C1 segment of cervical spinal cord (tissue), 14 donors: ENCODE data around the gene DDX51.

ENCODE experiments used
- DNase-seq, 14 donors: peaks; one replicate each; lab custom pipeline; 2025; lab: John Stamatoyannopoulos, UW

Gene DDX51, protein sequence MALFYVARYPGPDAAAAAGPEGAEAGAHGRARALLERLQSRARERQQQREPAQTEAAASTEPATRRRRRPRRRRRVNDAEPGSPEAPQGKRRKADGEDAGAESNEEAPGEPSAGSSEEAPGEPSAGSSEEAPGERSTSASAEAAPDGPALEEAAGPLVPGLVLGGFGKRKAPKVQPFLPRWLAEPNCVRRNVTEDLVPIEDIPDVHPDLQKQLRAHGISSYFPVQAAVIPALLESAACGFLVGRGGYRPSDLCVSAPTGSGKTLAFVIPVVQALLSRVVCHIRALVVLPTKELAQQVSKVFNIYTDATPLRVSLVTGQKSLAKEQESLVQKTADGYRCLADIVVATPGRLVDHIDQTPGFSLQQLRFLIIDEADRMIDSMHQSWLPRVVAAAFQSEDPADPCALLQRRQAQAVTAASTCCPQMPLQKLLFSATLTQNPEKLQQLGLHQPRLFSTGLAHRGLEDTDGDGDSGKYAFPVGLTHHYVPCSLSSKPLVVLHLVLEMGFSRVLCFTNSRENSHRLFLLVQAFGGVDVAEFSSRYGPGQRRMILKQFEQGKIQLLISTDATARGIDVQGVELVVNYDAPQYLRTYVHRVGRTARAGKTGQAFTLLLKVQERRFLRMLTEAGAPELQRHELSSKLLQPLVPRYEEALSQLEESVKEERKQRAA

DNA sequence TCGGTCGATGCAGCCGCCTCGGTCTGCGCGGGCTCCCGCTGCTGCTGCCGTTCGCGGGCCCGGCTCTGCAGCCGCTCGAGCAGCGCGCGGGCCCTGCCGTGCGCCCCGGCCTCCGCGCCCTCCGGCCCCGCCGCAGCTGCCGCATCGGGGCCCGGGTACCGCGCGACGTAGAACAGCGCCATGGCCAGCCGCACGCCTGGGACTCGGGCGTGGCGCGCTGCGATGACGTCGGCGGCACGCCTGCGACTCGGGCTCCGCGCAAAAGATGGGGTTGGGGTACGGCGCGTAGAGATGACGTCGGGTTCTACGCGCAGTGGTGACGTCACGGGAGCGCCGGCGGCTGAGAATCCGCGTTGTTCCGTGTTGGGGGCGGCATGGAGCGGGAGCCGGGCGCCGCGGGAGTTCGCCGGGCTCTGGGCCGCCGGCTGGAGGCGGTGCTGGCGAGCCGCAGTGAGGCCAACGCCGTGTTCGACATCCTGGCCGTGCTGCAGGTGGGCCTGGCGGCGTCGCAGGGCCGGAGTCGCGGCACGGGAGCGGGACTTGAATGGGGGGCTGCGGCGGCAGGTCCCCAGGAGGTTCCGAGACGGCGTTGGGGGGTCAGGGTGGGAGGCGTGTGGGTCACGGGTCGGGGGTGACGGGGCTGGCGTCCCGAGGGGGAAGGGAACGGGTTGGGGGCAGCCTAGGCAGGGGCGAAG is at the start of gene DDX51, which contains the start of gene NOC4L:
Gene DDX51 (minus strand): TSS at position 205 of the 695 bp plus-strand sequence. CDS start 23 bp downstream, at position 182.
Gene NOC4L (plus strand): TSS at position 343 of the 695 bp plus-strand sequence. CDS start 32 bp downstream, at position 375.
- peak; percentile 64 to 95 (median 83) for DNase-seq

DNA sequence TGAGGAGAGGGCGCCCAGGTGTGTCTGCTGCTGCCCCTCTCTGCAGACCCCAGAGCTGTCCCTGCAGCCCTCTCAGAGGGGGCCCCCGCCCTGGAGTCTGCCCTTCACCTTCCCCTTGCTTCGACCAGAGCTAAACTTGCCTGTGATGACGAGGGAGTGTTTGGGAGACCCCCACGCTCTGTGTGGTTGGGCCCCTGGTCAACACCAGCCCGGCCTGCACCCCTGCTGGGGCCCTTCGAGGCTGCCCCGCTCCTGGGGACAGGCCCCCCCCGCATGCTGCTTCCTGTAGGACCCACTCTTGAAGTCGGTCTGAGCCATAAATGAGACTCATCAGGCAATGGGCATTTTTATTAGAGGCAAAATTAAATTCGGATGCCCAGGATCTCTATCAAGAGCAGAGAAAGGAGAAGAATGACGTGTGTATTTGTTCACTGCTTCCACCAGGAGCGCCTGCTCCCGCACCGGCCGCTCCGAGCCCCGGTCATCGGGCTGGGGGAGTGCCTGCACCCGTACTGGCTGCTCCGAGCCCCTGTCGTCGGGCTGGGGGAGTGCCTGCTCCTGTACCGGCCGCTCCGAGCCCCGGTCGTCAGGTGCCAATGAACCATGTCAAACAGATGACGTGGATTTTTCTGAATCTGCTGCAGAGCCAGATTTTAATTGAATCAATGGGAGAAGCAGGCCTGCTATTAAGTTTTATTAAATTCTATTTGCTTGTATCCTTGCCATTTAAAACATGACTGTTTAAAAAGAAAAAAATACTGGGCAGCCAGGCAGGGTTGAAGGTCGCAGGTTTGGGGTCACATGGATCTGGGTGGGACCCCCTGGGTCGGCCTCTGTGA is 47.8 kb upstream of the DDX51 start:
- DNase-seq: no peak

DNA sequence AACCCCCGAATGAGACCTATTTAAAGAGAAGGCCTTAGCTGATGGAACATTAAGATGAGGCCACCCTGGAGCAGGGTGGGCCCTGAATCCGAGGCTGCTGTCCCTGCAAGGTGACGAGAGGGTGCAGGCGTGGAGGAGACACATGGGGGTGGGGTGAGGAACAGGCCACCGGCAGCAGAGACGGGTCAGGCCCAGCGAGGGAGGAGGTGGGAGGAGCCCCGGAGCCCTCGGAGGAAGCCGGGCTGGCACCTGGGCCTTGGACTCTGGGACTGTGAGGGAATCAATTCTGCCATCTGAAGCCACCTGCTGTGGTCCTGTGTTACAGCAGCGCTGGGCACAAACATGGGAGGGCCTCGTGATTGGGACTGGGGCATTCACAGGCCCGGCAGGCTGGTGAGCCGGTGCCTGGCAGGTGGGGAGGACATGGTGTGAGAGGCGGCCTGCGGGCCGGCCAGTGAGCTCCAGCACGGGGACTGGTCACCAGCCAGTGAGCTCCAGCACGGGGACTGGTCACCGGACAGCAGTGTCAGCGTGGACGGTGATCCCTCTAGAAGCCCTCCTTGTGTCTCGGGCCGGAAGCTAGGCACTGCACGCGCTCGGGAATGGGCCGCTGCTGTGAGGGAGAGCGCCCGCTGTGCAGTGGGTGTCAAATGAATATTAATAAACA is 46.8 kb upstream of the DDX51 start:
- no peak for DNase-seq

DNA sequence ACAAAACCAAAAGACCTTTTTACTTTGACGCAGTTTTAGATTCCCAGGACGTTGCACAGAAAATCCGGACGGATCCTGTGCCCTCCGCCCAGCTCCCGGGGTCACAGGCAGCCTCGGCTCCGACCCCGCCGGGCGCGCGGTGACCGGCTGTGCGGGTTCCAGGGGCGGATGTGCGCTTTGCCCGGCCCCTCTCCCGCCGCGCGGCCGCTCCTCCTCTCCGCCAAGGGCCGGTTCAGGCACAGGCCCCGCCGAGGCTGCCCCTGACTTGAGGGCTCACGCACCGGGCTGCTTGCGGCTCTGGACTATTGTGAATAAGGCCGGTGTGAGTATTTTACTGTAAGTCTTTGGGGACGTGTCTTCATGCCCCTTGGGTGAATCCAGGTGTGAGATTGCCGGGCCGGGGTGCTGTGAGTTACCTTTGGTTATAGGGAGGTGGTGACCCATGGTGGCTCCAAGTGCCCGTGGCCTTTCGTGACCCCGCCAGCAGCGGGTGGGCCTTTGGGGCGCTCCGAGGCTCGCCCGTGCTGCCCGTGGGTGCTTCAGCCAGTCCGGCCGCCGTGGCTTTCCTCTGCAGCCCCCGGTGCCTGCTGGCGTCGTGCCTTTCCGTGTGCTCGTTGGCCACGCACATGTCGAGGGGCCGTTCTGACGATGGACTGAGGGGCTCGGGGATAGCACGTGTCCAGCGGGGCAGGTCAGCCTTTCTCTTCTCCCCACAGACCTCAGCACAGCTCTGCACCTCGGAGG is 46.1 kb upstream of the DDX51 start:
- peak in 1 of 14 donors; percentile 49 for DNase-seq

DNA sequence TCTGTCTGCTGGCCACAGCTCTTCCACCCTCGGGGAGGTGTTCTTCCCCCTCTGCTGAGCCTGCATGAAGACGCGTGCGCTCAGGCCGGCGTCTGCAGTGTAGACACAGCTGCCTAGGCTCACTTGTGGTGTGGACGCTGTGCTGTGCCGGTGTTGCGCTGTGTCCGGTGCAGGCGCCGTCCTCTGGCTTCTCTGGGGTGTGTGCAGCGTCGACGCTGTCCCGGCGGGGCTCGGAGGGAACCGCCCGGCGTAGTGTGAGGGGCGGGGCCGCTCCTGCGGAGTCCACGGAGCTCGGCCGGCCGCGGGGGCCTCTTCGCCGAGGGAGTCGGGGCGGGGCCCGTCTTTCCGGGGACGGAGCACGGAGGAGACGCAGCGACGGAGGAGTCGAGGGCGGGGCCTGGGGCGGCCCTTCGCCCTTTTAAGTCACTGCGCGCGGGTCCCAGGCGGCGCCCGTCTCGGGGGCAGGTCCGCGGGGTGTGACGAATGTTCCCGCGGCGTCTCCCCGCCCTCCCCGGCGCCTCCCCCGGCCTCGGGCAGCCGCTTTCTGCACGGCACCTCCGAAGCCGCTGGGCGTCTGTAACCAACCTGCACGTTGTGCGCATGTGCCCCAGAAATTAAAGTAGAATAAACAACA is 45.4 kb upstream of the DDX51 start:
- DNase-seq: peak in 9 of 14 donors; percentile 18 to 71 (median 40)

DNA sequence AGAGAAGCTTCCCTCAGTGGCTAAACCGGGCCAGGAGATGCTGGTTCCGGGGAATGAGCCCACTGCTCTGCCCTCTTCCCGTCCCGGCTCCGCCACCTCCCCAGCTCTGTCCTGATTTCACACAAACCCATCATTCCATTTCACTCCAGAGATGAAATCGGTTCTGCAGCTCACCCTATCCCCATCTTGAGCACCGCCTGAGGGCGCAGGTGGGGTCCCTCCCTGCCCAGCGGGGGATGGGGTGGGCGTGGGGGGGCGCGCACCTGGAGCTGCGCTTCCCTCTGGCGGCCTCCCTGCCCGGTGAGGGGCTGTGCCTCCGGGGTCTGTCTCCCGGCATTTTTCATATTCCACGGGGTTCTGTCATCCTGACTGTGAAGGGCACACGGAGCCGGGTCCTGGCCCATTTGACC is 44.8 kb upstream of the DDX51 start:
- DNase-seq: no peak

DNA sequence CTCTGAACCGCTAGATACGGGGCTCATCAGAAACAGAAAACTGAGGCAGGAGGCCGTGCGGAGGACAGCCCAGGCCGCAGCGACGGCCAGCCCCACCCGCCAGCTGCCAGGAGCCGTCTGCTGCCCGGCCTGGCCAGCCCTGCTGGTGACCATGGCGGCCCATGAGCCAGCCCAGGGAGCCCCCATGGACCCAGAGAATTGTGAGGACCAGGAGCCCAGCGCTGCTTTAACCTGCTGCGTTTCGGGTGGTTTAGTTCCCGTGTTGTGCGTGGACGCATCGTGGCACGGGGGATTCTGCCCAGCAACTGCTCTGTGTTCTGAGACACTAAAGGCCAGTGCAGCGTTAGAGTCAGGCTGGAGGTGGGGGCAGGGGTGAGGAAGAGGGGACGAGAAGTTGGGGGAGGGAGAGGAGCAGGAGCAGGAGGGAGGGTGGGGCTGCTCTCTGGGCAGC is 44.4 kb upstream of the DDX51 start:
- DNase-seq: no peak

DNA sequence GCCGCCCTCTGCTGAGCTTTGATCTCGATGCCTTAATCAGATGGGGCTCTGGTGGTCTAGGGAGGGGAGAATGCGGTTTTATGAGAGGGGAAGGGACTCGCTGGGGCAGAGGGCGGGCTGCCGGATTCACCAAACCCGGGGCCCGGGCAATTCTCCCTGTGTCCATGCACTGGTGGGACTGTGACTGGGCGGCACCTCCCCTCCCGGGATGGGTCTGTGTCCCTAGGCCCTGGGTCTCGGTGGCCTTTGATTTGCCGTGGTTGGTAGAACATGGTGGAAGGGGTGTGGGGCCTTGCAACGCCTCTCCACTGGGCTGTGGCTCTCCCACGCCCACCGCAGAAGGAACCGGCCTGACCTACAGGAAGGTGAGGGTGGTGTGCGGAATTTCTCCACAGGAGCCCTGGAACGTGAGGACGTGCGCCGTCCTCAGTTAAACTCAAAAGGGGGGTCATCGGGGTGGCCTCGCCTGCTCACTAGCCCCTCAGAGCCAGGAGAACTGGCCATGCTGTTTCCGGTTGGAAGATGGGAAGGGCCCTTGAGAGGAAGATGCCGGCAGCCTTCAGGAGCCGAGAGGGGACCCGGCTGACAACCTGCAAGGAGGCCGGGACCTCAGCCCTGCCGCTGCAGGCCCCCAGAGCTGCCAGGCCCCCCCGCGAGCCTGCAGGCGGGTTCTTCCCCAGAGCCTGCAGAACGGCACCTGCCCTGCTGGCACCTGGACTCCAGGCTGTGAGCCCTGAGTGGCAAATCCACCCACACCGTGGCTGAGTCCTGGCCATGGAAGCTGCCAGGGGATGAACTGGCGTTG is 43.7 kb upstream of the DDX51 start:
- no peak for DNase-seq

DNA sequence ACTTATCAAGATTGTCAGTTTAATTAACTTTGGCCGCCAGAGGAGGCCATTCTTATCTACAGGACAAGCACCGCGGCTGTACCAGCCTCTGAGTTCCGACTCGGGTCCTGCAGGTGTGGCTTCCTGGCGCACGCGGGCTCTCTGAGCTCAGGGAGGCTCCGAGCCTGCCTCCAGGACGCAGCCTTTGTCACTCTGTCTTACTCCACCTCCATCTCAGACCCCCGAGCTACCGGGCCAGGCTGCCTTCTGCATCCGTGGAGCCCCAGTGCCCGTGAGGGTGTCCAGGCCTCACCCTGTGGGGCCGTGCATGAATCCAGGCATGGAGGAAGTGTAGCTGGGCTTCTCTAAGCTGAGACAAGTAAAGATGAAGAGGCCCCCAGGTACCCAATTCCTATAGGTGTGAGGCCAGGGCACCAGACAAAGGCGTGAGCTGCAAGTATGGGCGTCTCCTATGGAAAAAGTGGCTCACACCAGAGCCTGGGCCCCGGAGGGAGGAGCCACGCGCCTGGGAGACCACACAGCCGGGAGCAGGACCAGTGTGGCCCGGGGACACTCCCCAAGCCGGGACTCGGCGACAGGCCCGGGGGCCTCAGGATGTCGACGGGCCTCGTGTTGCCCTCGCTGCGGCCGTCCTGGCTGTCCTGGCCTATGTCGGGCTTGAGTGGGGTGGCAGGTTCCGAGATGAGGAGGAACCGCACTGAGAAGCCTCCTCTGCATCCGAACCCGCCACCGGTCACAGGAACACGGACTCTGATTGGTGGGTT is 42.9 kb upstream of the DDX51 start:
- DNase-seq: no peak

DNA sequence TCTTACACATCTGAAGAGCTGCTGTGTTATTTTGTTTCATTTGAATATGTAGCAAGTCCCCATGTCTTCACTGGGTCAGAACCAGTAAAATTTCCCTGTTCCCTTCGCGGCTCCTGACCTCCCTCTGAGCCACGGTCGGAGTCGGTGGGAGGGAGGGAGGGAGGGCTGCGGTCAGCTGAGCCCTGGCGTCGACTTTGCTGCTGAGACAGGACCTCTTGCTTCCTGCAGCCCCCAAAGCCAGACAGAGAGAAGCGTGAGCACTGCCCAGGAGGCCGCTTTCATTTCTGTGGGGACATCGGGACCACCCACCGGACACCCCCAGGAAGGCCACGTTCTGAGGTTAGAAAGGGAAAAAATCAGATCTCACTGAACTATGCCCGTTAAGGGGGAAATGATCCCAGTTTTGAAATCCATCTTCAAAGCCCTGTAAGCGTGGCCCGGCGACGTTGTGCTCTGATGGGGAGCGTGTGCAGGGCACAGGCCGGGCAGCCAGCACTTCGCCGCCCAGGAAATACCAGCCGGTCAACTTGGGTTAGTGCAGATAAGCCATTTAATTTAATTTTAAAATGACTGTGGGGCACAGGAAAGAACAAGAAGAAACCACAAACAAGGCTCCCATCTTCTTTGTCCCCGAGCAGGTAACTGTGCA is 42.2 kb upstream of the DDX51 start:
- DNase-seq: no peak

DNA sequence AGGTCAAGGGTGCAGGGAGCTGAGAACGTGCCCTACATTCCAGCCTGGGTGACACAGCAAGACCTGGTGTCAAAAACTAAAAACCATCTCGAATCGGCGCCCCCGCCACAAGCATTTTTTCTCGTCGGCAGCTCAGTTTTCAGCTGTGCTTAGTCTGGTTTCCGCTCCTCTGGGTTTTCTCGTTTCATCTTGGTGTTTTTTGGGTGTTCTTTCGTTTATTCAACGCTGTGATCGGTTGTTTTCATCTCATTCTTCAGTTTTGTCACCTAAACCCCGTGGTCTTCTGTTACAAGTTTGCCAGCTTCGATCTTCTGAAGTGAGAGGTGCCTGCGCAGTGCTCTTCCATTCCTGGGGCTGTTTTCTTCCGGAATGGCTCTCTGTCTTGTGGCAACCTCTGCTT is 41.6 kb upstream of the DDX51 start:
- DNase-seq: no peak

DNA sequence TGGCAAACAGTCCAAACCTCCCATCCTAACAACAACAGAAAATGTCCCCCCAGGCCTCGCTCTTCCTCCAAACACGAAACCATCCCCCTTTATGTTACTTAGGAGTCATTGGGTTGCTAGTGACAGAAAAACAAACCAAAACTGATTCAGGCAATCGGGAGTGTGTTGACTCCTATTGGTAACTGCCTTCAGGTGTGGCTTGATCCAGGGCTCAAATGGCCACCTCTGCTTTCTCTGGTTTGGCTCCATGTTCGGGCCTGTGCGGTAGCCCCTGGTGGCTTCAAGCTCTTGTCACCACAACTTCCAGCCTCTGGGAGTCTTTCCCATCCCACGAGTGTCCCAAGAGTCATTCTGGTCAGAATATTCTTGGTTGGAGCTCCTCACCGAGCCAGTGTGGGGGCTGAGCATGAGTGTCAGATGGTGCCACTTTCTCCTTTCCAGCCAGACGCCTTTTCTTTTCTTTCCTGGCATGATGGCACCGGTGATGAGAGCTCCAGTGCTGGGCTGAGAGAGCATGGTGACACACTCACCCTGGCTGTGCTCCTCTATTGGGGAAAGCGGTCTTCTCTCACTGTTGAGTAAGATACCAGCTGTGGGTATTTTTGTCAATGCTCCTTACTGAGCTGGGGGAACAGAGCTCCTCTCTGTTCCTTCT is 38.7 kb upstream of the DDX51 start:
- DNase-seq: no peak

DNA sequence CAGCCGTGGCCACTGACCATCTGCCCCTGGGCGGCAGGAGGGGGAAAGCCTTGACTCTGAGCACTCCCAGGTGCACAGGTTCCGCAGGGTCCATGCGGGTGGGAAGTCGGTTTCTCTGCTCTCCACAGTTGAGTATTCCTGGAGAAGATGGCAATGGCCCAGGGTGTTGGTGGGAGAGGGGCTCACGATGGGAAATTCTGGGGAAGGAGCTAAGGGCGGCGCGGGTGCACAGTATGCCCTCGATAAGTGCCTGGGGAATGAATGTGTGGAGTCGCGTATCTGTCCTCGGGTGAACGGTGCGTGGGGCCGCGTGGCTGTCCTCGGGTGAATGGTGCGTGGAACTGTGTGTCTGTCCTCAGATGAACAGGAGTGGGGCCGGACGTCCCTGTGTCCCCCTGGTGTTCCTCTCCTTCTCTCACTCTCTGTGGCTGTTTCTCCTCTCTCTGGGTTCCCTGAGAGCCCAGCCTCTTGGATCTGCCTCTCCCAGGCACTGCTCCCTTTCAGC is 38.1 kb upstream of the DDX51 start:
- DNase-seq: no peak

DNA sequence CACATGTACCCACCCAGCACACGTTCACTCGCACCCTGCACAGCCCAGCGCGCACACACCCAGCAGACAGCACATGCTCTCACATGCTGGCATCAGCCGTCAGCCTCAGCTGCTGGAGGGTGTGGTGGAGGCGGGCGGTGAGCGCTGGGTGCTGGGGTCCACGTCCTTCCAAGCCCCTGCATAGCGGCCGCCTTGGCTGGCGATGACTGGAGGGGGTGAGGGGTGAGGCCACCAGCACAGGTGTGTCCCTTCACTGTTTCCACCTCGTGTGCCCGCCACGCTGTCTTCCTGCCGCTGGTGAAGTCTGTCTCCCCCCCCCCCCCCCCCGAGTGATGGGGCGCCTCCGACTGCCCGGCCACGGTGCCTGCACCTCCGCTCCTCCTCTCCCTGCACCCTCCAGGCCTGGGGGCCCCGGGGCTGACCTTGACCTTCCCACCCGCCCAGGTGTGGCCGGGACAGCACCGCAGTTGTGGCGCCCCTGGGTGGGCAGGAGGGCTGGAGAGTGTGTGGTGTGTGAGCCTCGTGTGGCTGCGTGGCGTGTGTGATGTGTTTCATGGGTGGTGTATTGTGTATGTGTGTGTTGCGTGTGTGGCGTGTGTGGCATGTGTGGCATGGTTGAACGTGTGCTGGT is 37.6 kb upstream of the DDX51 start:
- no peak for DNase-seq

DNA sequence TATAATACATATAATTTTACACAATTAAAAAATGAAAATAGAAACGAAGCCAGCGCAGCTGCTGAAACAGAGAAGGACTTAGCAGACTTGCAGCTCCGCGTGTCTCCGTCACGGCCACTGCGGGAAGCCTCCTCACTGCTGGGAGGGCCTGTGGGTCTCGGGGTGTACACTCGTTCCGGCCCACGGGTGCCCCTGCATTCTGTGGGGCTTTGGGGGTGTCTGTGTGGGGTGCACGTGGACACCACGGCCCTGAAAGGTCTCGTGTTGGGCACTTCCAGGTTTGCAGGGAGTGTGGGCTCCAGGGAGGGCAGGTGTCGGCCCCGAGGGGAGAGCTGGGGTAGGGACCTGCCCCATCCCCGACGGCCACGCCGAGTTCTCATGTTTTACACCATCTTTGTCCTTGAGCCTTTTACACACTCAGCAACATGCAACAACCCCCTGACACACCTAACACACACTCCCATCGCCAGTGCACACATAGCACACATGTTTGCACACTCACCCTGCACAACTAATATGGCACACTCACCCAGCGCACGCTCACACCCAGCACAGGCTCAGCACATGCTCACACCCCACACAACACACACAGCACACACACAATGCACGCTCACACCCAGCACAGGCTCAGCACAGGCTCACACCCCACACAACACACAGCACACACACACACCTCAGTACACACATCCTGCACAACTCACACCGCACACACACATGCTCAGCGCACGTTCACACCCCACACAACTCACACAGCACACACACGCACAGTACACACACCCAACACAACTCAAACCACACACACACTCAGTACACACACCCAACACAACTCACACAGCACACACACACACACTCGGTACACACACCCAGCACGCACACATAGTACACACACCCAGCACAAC is 36.8 kb upstream of the DDX51 start:
- DNase-seq: no peak
